SK-N-SH (cell line): ENCODE data around the gene MTCL1. TPM values are rescaled to one million over a fixed set of nuclear protein-coding genes. Genes with fewer than 3 reads are reported as not detected.
A peak's percentile ranks its signal among the peaks of the same experiment; 100 is the strongest.

Source experiments
- CTCF ChIA-PET: fragments of 300-600, 350-600 bp; formaldehyde crosslinking; extraction: SDS; loops from one replicate; lab custom pipeline; 2021; lab: Yijun Ruan, JAX
- POLR2A ChIA-PET: fragments of 350-600 bp; sonication (Branson Sonifier 250); formaldehyde crosslinking; extraction: SDS; loops from one replicate; lab custom pipeline; 2020; ENCODE audit warnings: antibody characterized with exemption, inconsistent platforms; lab: Yijun Ruan, JAX
- DNase-seq: peaks from one replicate; pipeline ENCODE4 v3.0.0; 2012
- H2AFZ ChIP-seq: fragments of 200-600 bp; sonication (generic); 2 replicates; pipeline ENCODE4 v1.8.1; 2016; ENCODE audit warnings: antibody characterized with exemption, mild to moderate bottlenecking, low read depth
- H3F3A ChIP-seq: fragments of 200-600 bp; sonication (generic); replicated peaks from 2 replicates; pipeline ENCODE3; 2016; ENCODE audit warnings: antibody characterized with exemption, mild to moderate bottlenecking; ENCODE audit not compliant: insufficient read depth
- H3K27ac ChIP-seq, 2 experiments: fragments of 200-500 bp in 1 of 2; fragments of 200-600 bp in 1 of 2; sonication (Bioruptor generic) in 1 of 2; sonication (generic), shearing (Covaris generic) in 1 of 2; 2 replicates each; pipeline versions ENCODE4 v1.5.1 to v1.6.1; 2014 to 2016; ENCODE audit warnings: low read depth in 2 of 2, inconsistent platforms in 1 of 2, low read length in 1 of 2, mild to moderate bottlenecking in 1 of 2, mixed read lengths in 1 of 2
- H3K27me3 ChIP-seq: fragments of 200-600 bp; sonication (generic), shearing (Covaris generic); 2 replicates; pipeline ENCODE4 v1.6.1; 2016; ENCODE audit warnings: mixed run types; ENCODE audit not compliant: insufficient read depth
- H3K36me3 ChIP-seq, 2 experiments: fragments of 200-500 bp in 1 of 2; fragments of 200-600 bp in 1 of 2; sonication (Bioruptor generic) in 1 of 2; sonication (generic) in 1 of 2; replicated peaks in 1 of 2; 2 replicates each; pipeline versions ENCODE3 to v1.5.1; 2014 to 2016; ENCODE audit warnings: low read length in 1 of 2, mild to moderate bottlenecking in 1 of 2; ENCODE audit not compliant: insufficient read depth in 2 of 2, control insufficient read depth in 1 of 2
- H3K4me1 ChIP-seq, 2 experiments: fragments of 200-500 bp in 1 of 2; fragments of 200-600 bp in 1 of 2; sonication (Bioruptor generic) in 1 of 2; sonication (generic), shearing (Covaris generic) in 1 of 2; 2 replicates each; pipeline versions ENCODE4 v1.5.1 to v1.6.1; 2014 to 2016; ENCODE audit warnings: low read depth in 1 of 2, low read length in 1 of 2, mixed run types in 1 of 2; ENCODE audit not compliant: insufficient read depth in 2 of 2, control insufficient read depth in 1 of 2
- H3K4me2 ChIP-seq: fragments of 200-600 bp; sonication (generic), shearing (Covaris generic); 2 replicates; pipeline ENCODE4 v1.6.1; 2017; ENCODE audit warnings: mixed run types
- H3K4me3 ChIP-seq, 2 experiments: fragments of 200-500 bp in 1 of 2; fragments of 200-600 bp in 1 of 2; sonication (Bioruptor generic) in 1 of 2; sonication (generic), shearing (Covaris generic) in 1 of 2; 2 replicates each; pipeline versions ENCODE4 v1.5.1 to v1.8.1; 2014 to 2016; ENCODE audit warnings: low read depth in 2 of 2, inconsistent platforms in 1 of 2, low read length in 1 of 2, mild to moderate bottlenecking in 1 of 2, mixed read lengths in 1 of 2, moderate library complexity in 1 of 2
- H3K79me2 ChIP-seq: fragments of 200-600 bp; sonication (generic); 2 replicates; pipeline ENCODE4 v1.8.1; 2017; ENCODE audit warnings: mild to moderate bottlenecking; ENCODE audit not compliant: insufficient read depth
- H3K9ac ChIP-seq: fragments of 200-600 bp; sonication (generic); 2 replicates; pipeline ENCODE4 v1.6.1; 2017; ENCODE audit warnings: mixed run types
- H3K9me2 ChIP-seq: fragments of 200-600 bp; sonication (generic); 2 replicates; pipeline ENCODE4 v1.6.1; 2017; ENCODE audit warnings: mixed run types
- H3K9me3 ChIP-seq: fragments of 200-600 bp; sonication (generic); 2 replicates; pipeline ENCODE4 v1.6.1; 2017; ENCODE audit warnings: mixed run types, mild to moderate bottlenecking, moderate library complexity
- H4K20me1 ChIP-seq: fragments of 200-600 bp; sonication (generic); 2 replicates; pipeline ENCODE4 v1.6.1; 2017; ENCODE audit warnings: mild to moderate bottlenecking, mixed run types; ENCODE audit not compliant: insufficient read depth
- CTCF ChIP-seq: fragments of 200-600 bp; sonication (generic); IDR thresholded peaks from 2 replicates; pipeline ENCODE4 v1.6.1; 2017; ENCODE audit warnings: antibody characterized with exemption, mild to moderate bottlenecking, moderate library complexity
- GATA2 ChIP-seq: sonication (generic); formaldehyde crosslinking; IDR thresholded peaks from 2 replicates; pipeline ENCODE4 v1.5.0; 2020; ENCODE audit warnings: mild to moderate bottlenecking, missing genetic modification reagents
- IRF3 ChIP-seq: fragments of 150-350 bp; IDR thresholded peaks from 2 replicates; pipeline ENCODE4 v1.6.1; 2016; ENCODE audit warnings: mild to moderate bottlenecking, low read depth, low read length
- MAX ChIP-seq: IDR thresholded peaks from 2 replicates; pipeline ENCODE4 v1.4.0; 2012; ENCODE audit warnings: low read depth
- MXI1 ChIP-seq: IDR thresholded peaks from 2 replicates; pipeline ENCODE4 v1.6.1; 2012; ENCODE audit warnings: mild to moderate bottlenecking, low read depth, low read length, improper control_type of control experiment
- PBX3 ChIP-seq: IDR thresholded peaks from 2 replicates; pipeline ENCODE4; 2012
- RAD21 ChIP-seq: IDR thresholded peaks from 2 replicates; pipeline ENCODE4 v1.6.1; 2012; ENCODE audit warnings: mild to moderate bottlenecking, low read length
- REST ChIP-seq: IDR thresholded peaks from 2 replicates; pipeline ENCODE4 v1.6.1; 2012; ENCODE audit warnings: mild to moderate bottlenecking, low read depth, low read length, moderate library complexity
- RFX5 ChIP-seq: IDR thresholded peaks from 2 replicates; pipeline ENCODE4 v1.6.1; 2012; ENCODE audit warnings: mild to moderate bottlenecking, improper control_type of control experiment, low read length
- YY1 ChIP-seq: IDR thresholded peaks from 2 replicates; pipeline ENCODE4 v1.4.0; 2012; ENCODE audit warnings: low read depth, mild to moderate bottlenecking
- WGBS: methylation state at CpG from one replicate; pipeline ENCODE4 v1.1.6; 2017; ENCODE audit warnings: low lambda C conversion rate; 5-methylcytosine and 5-hydroxymethylcytosine counted together
- polyA plus RNA-seq, 3 experiments: library from polyadenylated mRNA; depleted of rRNA; stranded (reverse); fragments of >200 nt; gene quantifications; 2 replicates each; pipeline ENCODE4 v1.2.3, GENCODE V29; 2012

MTCL1 gene
- polyA plus RNA-seq, 1 of the 3 experiments (the other 2 are of a cell fraction), result 33.5 TPM

GRCh38 chr18:8706791-8707555, 1.6 kb downstream of the MTCL1 start:
- peak; percentile 67 for DNase-seq
- Histone ChIP-seq H3K36me3 (peaks cover 0 to 6% of the 10 kb centered on the region in 2 experiments), H3K4me1 (peaks cover 8 to 23% of the 10 kb centered on the region in 2 experiments), H3K27me3 (no peaks in the 10 kb centered on the region), H3K9me2 (no peaks in the 10 kb centered on the region), H3K9me3 (no peaks in the 10 kb centered on the region), H3K27ac (peak overlapping the region in 1 of 2 experiments; percentile 17; a peak in 1 of 4 replicates), H3K9ac (peak overlapping the region; percentile 70), H2AFZ (no peak overlapping the region), H3F3A (peaks cover 1% of the 10 kb centered on the region), H3K4me3 (peak overlapping the region; percentile 83 to 97), H4K20me1 (peaks cover 38% of the 10 kb centered on the region), H3K79me2 (peaks cover 58% of the 10 kb centered on the region)
- POLR2A ChIA-PET, result interaction anchor here (1.1 to 2.9 kb wide), 2 partner anchors 10 to 59 kb away, joined by 3 to 18 read pairs; no protein-coding TSS in a partner anchor
- CTCF ChIA-PET, result interaction anchor here (0.7 to 4.5 kb wide), 19 partner anchors 9 to 292 kb away, joined by 3 to 34 read pairs (median 5); no protein-coding TSS in a partner anchor
- peak; percentile 51 for TF ChIP-seq CTCF
- TF ChIP-seq PBX3, result no peak
- 0 out of 2 replicates have a peak, but pooled peaks have one; percentile 17 for TF ChIP-seq YY1
- no peak for TF ChIP-seq REST
- TF ChIP-seq MXI1, result peak; percentile 59
- TF ChIP-seq IRF3, result no peak
- no peak for TF ChIP-seq GATA2 (CRISPR knock-in tag)
- peak; percentile 85 for TF ChIP-seq MAX
- TF ChIP-seq RAD21, result peak; percentile 47
- TF ChIP-seq RFX5, result no peak
- TF ChIP-seq, all 33 proteins: peak for 5
- peak overlapping the region; percentile 96 for H3K4me2 ChIP-seq
- 18% methylated on average over 36 of the region's 48 CpGs for WGBS
